Choroid plexus epithelial cell (primary cell): ENCODE results near the gene AADACL4.
A peak's percentile ranks its signal among the peaks of the same experiment; 100 is the strongest.
"Not testable (repeated sequence)": the region's sequence is repeated elsewhere in the genome, so short reads cannot be mapped to it uniquely, and the experiment has no call there.

ENCODE experiments used
- DNase-seq: peaks from one replicate; pipeline ENCODE4 v3.0.0-alpha.2; 2010; ENCODE audit warnings: low read depth
- H3K4me3 ChIP-seq: 2 replicates; pipeline ENCODE4 v1.5.1; 2011; ENCODE audit warnings: low read depth, mild to moderate bottlenecking, control low read depth, low read length, moderate library complexity
- CTCF ChIP-seq: conservative IDR thresholded peaks from 2 replicates; pipeline ENCODE4 v1.5.1; 2011; ENCODE audit warnings: low read depth, mild to moderate bottlenecking, control low read depth, inconsistent platforms, low read length, moderate library complexity

AADACL4 gene

GRCh38 chr1:12666141-12666735 is 22.4 kb downstream of the AADACL4 start:
- no peak for TF ChIP-seq CTCF
- H3K4me3 ChIP-seq: no peak overlapping the region
- peak; percentile 41 for DNase-seq

- no peak for TF ChIP-seq CTCF
Observed at GRCh38 chr1:12669529-12670068, 25.7 kb downstream of the AADACL4 start.

GRCh38 chr1:12674358-12674757 is 30.5 kb downstream of the AADACL4 start:
- no peak for TF ChIP-seq CTCF
- DNase-seq: no peak
- H3K4me3 ChIP-seq: no peak overlapping the region

More at GRCh38 chr1:12669529-12670068, 25.7 kb downstream of the AADACL4 start:
- DNase-seq: peak; percentile 19
- no peak overlapping the region for H3K4me3 ChIP-seq

GRCh38 chr1:12676122-12676521 is 32.2 kb downstream of the AADACL4 start:
- not testable (repeated sequence) for DNase-seq, H3K4me3 ChIP-seq

- H3K4me3 ChIP-seq: no peak overlapping the region
- TF ChIP-seq CTCF: no peak
- DNase-seq: no peak
Observed at GRCh38 chr1:12677565-12677964, 33.7 kb downstream of the AADACL4 start.

- TF ChIP-seq CTCF: no peak
- H3K4me3 ChIP-seq: no peak overlapping the region
- no peak for DNase-seq
Observed at GRCh38 chr1:12678350-12678749, 34.5 kb downstream of the AADACL4 start.

- TF ChIP-seq CTCF: no peak
- H3K4me3 ChIP-seq: no peak overlapping the region
- no peak for DNase-seq
Observed at GRCh38 chr1:12678820-12679219, 34.9 kb downstream of the AADACL4 start.
